ENCODE data around the gene RPS13. TPM values are rescaled to one million over a fixed set of nuclear protein-coding genes. Genes with fewer than 3 reads are reported as not detected.

The RPS13 gene
- total and polyA plus RNA-seq, 4 donors: 652 to 1,941 (median 1,153) TPM

DNA sequence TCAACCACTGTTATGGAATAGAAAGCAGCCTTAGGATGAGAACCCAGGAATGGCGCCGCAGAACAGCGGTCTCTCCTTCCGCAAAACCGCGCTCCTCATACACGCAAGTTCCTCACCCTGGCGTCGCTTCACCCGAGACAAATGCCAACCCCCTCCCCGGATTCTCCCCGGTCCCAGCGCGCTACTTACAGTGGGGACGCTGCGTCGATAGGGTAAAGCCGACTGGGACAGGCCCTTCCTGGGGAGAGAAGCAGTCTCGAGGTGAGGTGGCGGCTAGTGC lies 287 bp downstream of the RPS13 start:
- Histone ChIP-seq H3K27ac (ENCODE audit: low read depth in 1 of 2, low read length in 1 of 2) (peak overlapping the region; percentile 95 to 99), H3K27me3 (ENCODE audit: control insufficient read depth in 3 of 3, insufficient read depth in 3 of 3, low read length in 2 of 3) (no peaks in the 10 kb centered on the region), H3K4me3 (peak overlapping the region; percentile 97), H3K9ac (ENCODE audit: insufficient read depth in 1 of 2, low read length in 2 of 2) (peak overlapping the region; percentile 92 to 99), H3K4me1 (ENCODE audit: control insufficient read depth in 5 of 5, insufficient read depth in 5 of 5, low read length in 5 of 5) (peaks cover 10 to 21% (median 12%) of the 10 kb centered on the region in 5 donors), H3K36me3 (ENCODE audit: control insufficient read depth in 4 of 4, insufficient read depth in 4 of 4, low read length in 4 of 4) (peaks cover 4 to 29% (median 19%) of the 10 kb centered on the region in 4 donors), H3K9me3 (ENCODE audit: control insufficient read depth in 4 of 4, insufficient read depth in 3 of 4, low read length in 3 of 4) (no peaks in the 10 kb centered on the region)
- ATAC-seq (ENCODE audit: insufficient read depth, low FRiP score) (peak; percentile 43), DNase-seq (no peak)
- 0% methylated on average over 20 of the region's 20 CpGs for WGBS, 2 donors
- TF ChIP-seq, protein P1, sequence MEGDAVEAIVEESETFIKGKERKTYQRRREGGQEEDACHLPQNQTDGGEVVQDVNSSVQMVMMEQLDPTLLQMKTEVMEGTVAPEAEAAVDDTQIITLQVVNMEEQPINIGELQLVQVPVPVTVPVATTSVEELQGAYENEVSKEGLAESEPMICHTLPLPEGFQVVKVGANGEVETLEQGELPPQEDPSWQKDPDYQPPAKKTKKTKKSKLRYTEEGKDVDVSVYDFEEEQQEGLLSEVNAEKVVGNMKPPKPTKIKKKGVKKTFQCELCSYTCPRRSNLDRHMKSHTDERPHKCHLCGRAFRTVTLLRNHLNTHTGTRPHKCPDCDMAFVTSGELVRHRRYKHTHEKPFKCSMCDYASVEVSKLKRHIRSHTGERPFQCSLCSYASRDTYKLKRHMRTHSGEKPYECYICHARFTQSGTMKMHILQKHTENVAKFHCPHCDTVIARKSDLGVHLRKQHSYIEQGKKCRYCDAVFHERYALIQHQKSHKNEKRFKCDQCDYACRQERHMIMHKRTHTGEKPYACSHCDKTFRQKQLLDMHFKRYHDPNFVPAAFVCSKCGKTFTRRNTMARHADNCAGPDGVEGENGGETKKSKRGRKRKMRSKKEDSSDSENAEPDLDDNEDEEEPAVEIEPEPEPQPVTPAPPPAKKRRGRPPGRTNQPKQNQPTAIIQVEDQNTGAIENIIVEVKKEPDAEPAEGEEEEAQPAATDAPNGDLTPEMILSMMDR (IDR thresholded peaks at IDR 0.05; ENCODE audit: control extremely low read depth, extremely low read depth): no peak

DNA sequence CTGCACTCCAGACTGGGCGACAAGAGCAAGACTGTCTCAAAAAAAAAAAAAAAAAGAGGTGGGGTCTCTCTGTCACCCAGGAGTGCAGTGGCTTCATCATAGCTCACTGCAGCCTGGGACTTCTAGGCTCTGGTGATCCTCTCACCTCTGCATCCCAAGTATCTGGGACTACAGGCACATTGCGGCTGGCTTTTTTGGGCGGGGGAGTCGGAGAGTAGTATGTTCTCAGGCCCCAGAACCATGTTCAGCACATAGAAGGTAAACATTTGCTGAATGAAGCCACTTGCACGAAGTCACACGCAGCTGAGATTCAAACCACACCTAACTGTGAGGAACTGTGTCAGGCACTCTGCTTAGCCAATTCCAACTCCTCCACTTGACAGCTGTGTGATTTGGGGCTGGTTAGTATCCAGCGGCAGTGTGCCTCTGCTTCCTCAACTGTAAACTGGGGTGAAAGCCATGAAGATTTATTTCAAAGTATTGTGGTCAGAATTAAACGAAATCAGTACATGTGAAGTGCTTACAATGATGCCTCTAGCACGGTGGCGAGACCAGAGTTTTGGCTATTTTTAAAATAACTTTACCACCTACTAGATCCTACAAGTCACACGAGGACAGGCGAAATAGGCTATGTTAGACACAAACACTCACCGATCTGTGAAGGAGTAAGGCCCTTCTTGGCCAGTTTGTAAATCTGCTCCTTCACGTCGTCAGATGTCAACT lies 789 bp downstream of the RPS13 start:
- Histone ChIP-seq H3K9me3 (ENCODE audit: control insufficient read depth in 4 of 4, insufficient read depth in 3 of 4, low read length in 3 of 4) (no peaks in the 10 kb centered on the region), H3K27me3 (ENCODE audit: control insufficient read depth in 3 of 3, insufficient read depth in 3 of 3, low read length in 2 of 3) (no peaks in the 10 kb centered on the region), H3K9ac (ENCODE audit: insufficient read depth in 1 of 2, low read length in 2 of 2) (peak overlapping the region; percentile 92 to 99), H3K27ac (ENCODE audit: low read depth in 1 of 2, low read length in 1 of 2) (peak overlapping the region; percentile 95 to 99), H3K4me3 (peak overlapping the region; percentile 97), H3K4me1 (ENCODE audit: control insufficient read depth in 5 of 5, insufficient read depth in 5 of 5, low read length in 5 of 5) (peaks cover 10 to 21% (median 12%) of the 10 kb centered on the region in 5 donors), H3K36me3 (ENCODE audit: control insufficient read depth in 4 of 4, insufficient read depth in 4 of 4, low read length in 4 of 4) (peaks cover 4 to 29% (median 19%) of the 10 kb centered on the region in 4 donors)
- DNase-seq (peak in 2 of 3 donors; percentile 11 to 16), ATAC-seq (ENCODE audit: insufficient read depth, low FRiP score) (no peak)
- TF ChIP-seq, protein P1 (IDR thresholded peaks at IDR 0.05; ENCODE audit: control extremely low read depth, extremely low read depth): no peak
- 19 to 20% methylated on average over 15 of the region's 15 CpGs for WGBS, 2 donors

DNA sequence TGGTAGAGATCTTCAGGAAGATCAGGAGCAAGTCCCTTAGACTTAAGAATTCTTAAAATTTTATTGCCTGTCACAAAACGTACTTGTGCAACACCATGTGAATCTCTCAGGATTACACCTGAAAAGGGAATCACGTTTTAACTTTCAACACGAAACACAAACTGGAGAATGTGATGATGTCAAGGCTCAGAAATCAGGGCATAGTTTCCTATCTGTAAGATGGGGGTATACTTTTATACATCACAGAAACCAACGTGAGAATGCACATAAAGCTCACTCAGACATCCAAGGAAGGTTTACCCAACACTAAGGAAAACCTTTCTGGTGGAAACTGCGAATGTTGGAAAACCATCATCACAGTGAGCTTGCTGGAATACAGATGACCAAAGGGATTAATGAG lies 2.0 kb downstream of the RPS13 start:
- H3K4me3 ChIP-seq: no peak overlapping the region
- peaks cover 4 to 29% (median 19%) of the 10 kb centered on the region in 4 donors for H3K36me3 ChIP-seq (ENCODE audit: control insufficient read depth in 4 of 4, insufficient read depth in 4 of 4, low read length in 4 of 4)
- H3K9ac ChIP-seq (ENCODE audit: insufficient read depth in 1 of 2, low read length in 2 of 2): no peak overlapping the region
- WGBS, 2 donors: 78% methylated on average over 5 of the region's 5 CpGs
- no peaks in the 10 kb centered on the region for H3K27me3 ChIP-seq (ENCODE audit: control insufficient read depth in 3 of 3, insufficient read depth in 3 of 3, low read length in 2 of 3)
- DNase-seq: no peak
- H3K4me1 ChIP-seq (ENCODE audit: control insufficient read depth in 5 of 5, insufficient read depth in 5 of 5, low read length in 5 of 5): peaks cover 10 to 21% (median 12%) of the 10 kb centered on the region in 5 donors
- no peaks in the 10 kb centered on the region for H3K9me3 ChIP-seq (ENCODE audit: control insufficient read depth in 4 of 4, insufficient read depth in 3 of 4, low read length in 3 of 4)
- TF ChIP-seq, protein P1 (IDR thresholded peaks at IDR 0.05; ENCODE audit: control extremely low read depth, extremely low read depth): no peak
- H3K27ac ChIP-seq (ENCODE audit: low read depth in 1 of 2, low read length in 1 of 2): no peak overlapping the region
- ATAC-seq (ENCODE audit: insufficient read depth, low FRiP score): no peak
